WI38 (cell line): Measurements from ENCODE around the gene NEBL.

Experiments
- H3K4me3 ChIP-seq: 2 replicates; pipeline ENCODE4 v1.5.1; 2011; ENCODE audit warnings: low read depth, mild to moderate bottlenecking, control low read depth, low read length
- CTCF ChIP-seq: IDR thresholded peaks from 2 replicates; pipeline ENCODE4 v1.5.1; 2012; ENCODE audit warnings: low read depth, mild to moderate bottlenecking, control low read depth, low read length

Gene NEBL

DNA sequence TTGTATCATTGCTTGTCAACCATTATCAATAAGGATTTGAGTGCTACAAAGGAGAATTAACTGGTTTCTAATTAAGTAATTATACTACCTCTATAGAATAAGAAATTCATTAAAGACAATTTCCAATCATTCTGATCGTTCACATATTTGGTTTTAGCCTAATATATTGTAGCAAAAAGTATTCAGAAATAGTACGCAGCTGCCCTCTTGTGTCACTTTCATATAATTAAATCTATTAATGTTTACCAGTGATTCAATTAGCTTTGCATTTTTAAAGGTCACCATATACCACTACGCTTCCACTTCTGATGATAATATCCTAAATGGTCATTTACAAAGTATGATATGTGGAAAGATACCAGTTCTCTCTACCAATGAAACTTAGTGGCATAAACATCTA is 128.3 kb downstream of the NEBL start:
- TF ChIP-seq CTCF, result no peak
- H3K4me3 ChIP-seq, result no peak overlapping the region

GRCh38 chr10:20767028-20767427 is 130.1 kb downstream of the NEBL start:
- no peak overlapping the region for H3K4me3 ChIP-seq
- TF ChIP-seq CTCF, result no peak

DNA sequence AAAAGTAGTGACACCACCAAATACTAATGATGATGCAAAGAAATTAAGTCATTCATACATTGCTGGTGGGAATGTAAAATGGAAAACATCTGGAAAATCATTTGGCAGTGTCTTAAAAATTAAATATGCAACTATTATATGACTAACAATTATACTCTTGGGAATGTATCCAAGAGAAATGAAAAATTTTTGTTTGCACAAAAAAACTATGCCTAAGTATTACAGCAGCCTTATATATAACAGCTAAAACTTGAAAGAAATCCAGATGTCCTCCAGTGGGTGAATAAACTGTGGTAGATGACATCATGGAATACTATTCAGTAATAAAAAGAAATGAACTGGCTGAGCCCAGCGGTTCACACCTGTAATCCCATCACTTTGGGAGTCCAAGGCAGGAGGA is 132.0 kb downstream of the NEBL start:
- no peak for TF ChIP-seq CTCF
- no peak overlapping the region for H3K4me3 ChIP-seq

- no peak for TF ChIP-seq CTCF
- no peak overlapping the region for H3K4me3 ChIP-seq
These were observed 136.7 kb downstream of the NEBL start for GRCh38 chr10:20760460-20760859.

GRCh38 chr10:20748551-20748950 is 148.6 kb downstream of the NEBL start:
- H3K4me3 ChIP-seq, result no peak overlapping the region
- TF ChIP-seq CTCF, result no peak

DNA sequence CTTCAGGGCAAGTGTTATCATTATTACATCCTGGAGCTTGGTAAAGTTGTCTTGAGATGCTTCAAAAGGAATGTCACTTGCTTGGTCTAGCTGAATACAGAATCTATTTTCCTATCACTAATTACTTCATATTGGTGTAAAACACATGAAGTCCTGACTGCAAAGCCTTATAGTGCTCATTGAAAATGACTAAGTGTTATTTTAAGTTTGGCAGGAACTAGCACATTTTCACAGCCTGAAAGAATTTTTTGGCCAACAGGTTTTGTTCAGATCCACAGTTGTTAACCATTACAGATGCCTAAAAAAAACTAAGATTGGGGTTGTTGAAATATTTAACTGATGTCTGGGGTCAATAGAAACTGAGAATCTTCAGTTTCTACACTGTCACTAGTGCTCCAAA is 149.3 kb downstream of the NEBL start:
- no peak overlapping the region for H3K4me3 ChIP-seq
- TF ChIP-seq CTCF, result no peak

- no peak overlapping the region for H3K4me3 ChIP-seq
- no peak for TF ChIP-seq CTCF
These were observed 150.3 kb downstream of the NEBL start for GRCh38 chr10:20746856-20747255.
